ENCODE results near the gene UBR4.

DNA sequence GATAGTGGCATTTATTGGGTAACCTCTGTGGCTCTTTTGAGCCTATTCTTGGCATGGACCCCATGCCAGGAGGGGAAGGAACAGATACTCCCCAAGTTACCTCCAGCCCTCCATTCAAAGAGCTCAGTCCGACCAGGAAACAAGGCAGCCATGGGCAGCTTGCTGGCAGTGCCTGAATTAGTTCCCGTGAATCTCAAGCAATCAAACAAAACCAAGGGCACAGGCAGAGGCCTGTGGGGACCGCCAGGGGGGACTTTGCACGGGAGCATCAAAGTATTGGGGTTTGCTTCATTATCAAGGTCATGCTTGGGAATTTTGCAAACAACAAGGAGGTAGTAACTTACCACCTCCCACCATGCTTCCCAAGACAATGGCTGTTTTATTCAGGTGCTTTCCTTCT lies 172.4 kb downstream of the UBR4 start:
- TF ChIP-seq, protein P1, sequence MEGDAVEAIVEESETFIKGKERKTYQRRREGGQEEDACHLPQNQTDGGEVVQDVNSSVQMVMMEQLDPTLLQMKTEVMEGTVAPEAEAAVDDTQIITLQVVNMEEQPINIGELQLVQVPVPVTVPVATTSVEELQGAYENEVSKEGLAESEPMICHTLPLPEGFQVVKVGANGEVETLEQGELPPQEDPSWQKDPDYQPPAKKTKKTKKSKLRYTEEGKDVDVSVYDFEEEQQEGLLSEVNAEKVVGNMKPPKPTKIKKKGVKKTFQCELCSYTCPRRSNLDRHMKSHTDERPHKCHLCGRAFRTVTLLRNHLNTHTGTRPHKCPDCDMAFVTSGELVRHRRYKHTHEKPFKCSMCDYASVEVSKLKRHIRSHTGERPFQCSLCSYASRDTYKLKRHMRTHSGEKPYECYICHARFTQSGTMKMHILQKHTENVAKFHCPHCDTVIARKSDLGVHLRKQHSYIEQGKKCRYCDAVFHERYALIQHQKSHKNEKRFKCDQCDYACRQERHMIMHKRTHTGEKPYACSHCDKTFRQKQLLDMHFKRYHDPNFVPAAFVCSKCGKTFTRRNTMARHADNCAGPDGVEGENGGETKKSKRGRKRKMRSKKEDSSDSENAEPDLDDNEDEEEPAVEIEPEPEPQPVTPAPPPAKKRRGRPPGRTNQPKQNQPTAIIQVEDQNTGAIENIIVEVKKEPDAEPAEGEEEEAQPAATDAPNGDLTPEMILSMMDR (IDR thresholded peaks at IDR 0.05; ENCODE audit: borderline replicate concordance, extremely low read depth, low read length, poor library complexity, severe bottlenecking), result no peak
- no peak for TF ChIP-seq EZH2 (IDR thresholded peaks at IDR 0.05; ENCODE audit: borderline replicate concordance, low read depth, low read length, severe bottlenecking)
